HEK293 (cell line): ENCODE results near the gene GPATCH2.

Source experiments
- CTCF ChIA-PET: fragments of 350-600 bp; formaldehyde crosslinking; extraction: SDS; loops from one replicate; lab custom pipeline; 2021; ENCODE audit warnings: antibody characterized with exemption; lab: Yijun Ruan, JAX
- POLR2A ChIA-PET: fragments of 300-600 bp; formaldehyde crosslinking; extraction: SDS; loops from one replicate; lab custom pipeline; 2020; ENCODE audit warnings: antibody characterized with exemption, inconsistent platforms; lab: Yijun Ruan, JAX
- H3K27ac ChIP-seq: fragments of 200-500 bp; sonication (Bioruptor generic); 2 replicates; pipeline ENCODE4 v1.5.1; 2014; ENCODE audit warnings: low read depth, low read length, control low read depth, inconsistent platforms; ENCODE audit errors: extremely low read depth
- H3K36me3 ChIP-seq, 2 experiments: fragments of 200-500 bp in 1 of 2; sonication (Bioruptor generic) in 1 of 2; 1 replicate in 1 of 2; 2 replicates in 1 of 2; pipeline ENCODE4 v1.5.1; 2014 to 2017; ENCODE audit warnings: inconsistent platforms in 2 of 2, low read length in 2 of 2; ENCODE audit not compliant: control insufficient read depth in 2 of 2, insufficient read depth in 1 of 2
- H3K4me1 ChIP-seq: fragments of 200-500 bp; sonication (Bioruptor generic); 2 replicates; pipeline ENCODE4 v1.5.1; 2014; ENCODE audit warnings: mild to moderate bottlenecking, low read length, inconsistent platforms; ENCODE audit not compliant: control insufficient read depth, insufficient read depth
- H3K4me3 ChIP-seq: 2 replicates; pipeline ENCODE4 v1.5.1; 2011; ENCODE audit warnings: low read depth, mild to moderate bottlenecking, control low read depth, low read length, moderate library complexity
- H3K9me3 ChIP-seq: fragments of 200-500 bp; sonication (Bioruptor generic); 2 replicates; pipeline ENCODE4 v1.5.1; 2014; ENCODE audit warnings: low read depth, low read length, inconsistent platforms; ENCODE audit not compliant: control insufficient read depth, insufficient read depth
- GLI2 ChIP-seq: fragments of 450-650 bp; formaldehyde crosslinking; IDR thresholded peaks from 2 replicates; pipeline ENCODE4; 2017; ENCODE audit warnings: missing biosample characterization, missing genetic modification characterization, low read depth, borderline replicate concordance
- ZBTB21 ChIP-seq: fragments of 450-650 bp; formaldehyde crosslinking; IDR thresholded peaks from 2 replicates; pipeline ENCODE4 v1.5.1; 2017; ENCODE audit warnings: missing biosample characterization, missing genetic modification characterization
- ZNF202 ChIP-seq: fragments of 450-650 bp; formaldehyde crosslinking; IDR thresholded peaks from 2 replicates; pipeline ENCODE4 v1.5.1; 2016; ENCODE audit warnings: missing biosample characterization, missing genetic modification characterization, borderline replicate concordance
- ZNF37A ChIP-seq: fragments of 450-650 bp; IDR thresholded peaks from 2 replicates; pipeline ENCODE4 v1.5.1; 2018; ENCODE audit warnings: missing biosample characterization, missing genetic modification characterization
- ZNF426 ChIP-seq: fragments of 450-650 bp; formaldehyde crosslinking; IDR thresholded peaks from 2 replicates; pipeline ENCODE4 v1.5.1; 2017; ENCODE audit warnings: missing biosample characterization, missing genetic modification characterization, mild to moderate bottlenecking, inconsistent platforms, moderate library complexity
- ZNF548 ChIP-seq: fragments of 450-650 bp; formaldehyde crosslinking; IDR thresholded peaks from 2 replicates; pipeline ENCODE4 v1.5.1; 2016; ENCODE audit warnings: missing biosample characterization, missing genetic modification characterization
- ZNF549 ChIP-seq: fragments of 450-650 bp; IDR thresholded peaks from 2 replicates; pipeline ENCODE4 v1.5.1; 2018; ENCODE audit warnings: missing biosample characterization, missing genetic modification characterization, mild to moderate bottlenecking, inconsistent platforms, moderate library complexity
- ZNF555 ChIP-seq: fragments of 450-650 bp; formaldehyde crosslinking; conservative IDR thresholded peaks from 2 replicates; pipeline ENCODE4 v1.5.1; 2017; ENCODE audit warnings: missing biosample characterization, mild to moderate bottlenecking, missing genetic modification characterization, inconsistent platforms
- ZNF621 ChIP-seq: fragments of 450-650 bp; formaldehyde crosslinking; IDR thresholded peaks from 2 replicates; pipeline ENCODE4 v1.5.1; 2017; ENCODE audit warnings: missing biosample characterization, missing genetic modification characterization
- ZNF624 ChIP-seq: fragments of 450-650 bp; formaldehyde crosslinking; IDR thresholded peaks from 2 replicates; pipeline ENCODE4 v1.5.1; 2017; ENCODE audit warnings: missing biosample characterization, missing genetic modification characterization
- ZNF664 ChIP-seq: fragments of 450-650 bp; formaldehyde crosslinking; IDR thresholded peaks from 2 replicates; pipeline ENCODE4 v1.5.1; 2016; ENCODE audit warnings: missing biosample characterization, missing genetic modification characterization
- ZNF670 ChIP-seq: fragments of 450-650 bp; formaldehyde crosslinking; IDR thresholded peaks from 2 replicates; pipeline ENCODE4 v1.5.1; 2016; ENCODE audit warnings: missing biosample characterization, missing genetic modification characterization, low read depth
- ZNF792 ChIP-seq: fragments of 450-650 bp; formaldehyde crosslinking; IDR thresholded peaks from 2 replicates; pipeline ENCODE4 v1.5.1; 2016; ENCODE audit warnings: missing biosample characterization, missing genetic modification characterization
- ZNF830 ChIP-seq: fragments of 450-650 bp; IDR thresholded peaks from 2 replicates; pipeline ENCODE4 v1.5.0; 2018; ENCODE audit warnings: missing biosample characterization, missing genetic modification characterization, low read depth, mild to moderate bottlenecking, moderate library complexity
- TF ChIP-seq, protein P1 (sequence below): fragments of 450-650 bp; formaldehyde crosslinking; IDR thresholded peaks from 2 replicates; pipeline ENCODE4 v1.5.1; 2016; ENCODE audit warnings: missing biosample characterization, missing genetic modification characterization, low read depth
- TF ChIP-seq, protein P2 (sequence below): fragments of 450-650 bp; formaldehyde crosslinking; IDR thresholded peaks from 2 replicates; pipeline ENCODE4 v1.5.1; 2016; ENCODE audit warnings: missing biosample characterization, missing genetic modification characterization
- TF ChIP-seq, protein P3 (sequence below): fragments of 450-650 bp; formaldehyde crosslinking; IDR thresholded peaks from 2 replicates; pipeline ENCODE4 v1.5.1; 2016; ENCODE audit warnings: missing biosample characterization, missing genetic modification characterization

Gene GPATCH2

DNA sequence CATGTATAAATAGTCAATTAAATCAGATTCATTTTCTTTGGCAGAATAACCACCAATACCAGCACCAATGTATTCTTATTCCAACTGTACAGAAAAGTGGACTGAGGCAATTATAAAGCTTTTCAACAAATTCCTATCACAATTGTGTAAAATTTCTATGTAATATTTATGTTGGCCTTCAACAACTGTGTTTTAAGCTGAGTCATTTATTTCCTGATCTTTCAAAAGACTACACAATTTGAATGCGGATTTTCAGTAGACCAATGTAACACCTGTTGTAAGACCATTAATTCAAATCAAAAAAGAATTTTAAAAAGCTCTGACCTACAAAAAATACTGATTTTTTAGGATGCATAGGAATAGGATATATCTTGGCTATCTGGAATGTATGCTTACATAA is 25.5 kb downstream of the GPATCH2 start:
- Histone ChIP-seq H3K4me3 (no peak overlapping the region), H3K4me1 (no peaks in the 10 kb centered on the region), H3K27ac (no peak overlapping the region)
- ChIA-PET POLR2A (no interaction called here), CTCF (no interaction called here)
- TF ChIP-seq, protein P1, sequence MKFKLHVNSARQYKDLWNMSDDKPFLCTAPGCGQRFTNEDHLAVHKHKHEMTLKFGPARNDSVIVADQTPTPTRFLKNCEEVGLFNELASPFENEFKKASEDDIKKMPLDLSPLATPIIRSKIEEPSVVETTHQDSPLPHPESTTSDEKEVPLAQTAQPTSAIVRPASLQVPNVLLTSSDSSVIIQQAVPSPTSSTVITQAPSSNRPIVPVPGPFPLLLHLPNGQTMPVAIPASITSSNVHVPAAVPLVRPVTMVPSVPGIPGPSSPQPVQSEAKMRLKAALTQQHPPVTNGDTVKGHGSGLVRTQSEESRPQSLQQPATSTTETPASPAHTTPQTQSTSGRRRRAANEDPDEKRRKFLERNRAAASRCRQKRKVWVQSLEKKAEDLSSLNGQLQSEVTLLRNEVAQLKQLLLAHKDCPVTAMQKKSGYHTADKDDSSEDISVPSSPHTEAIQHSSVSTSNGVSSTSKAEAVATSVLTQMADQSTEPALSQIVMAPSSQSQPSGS, result no peak
- no peak for TF ChIP-seq ZNF670 (tag by site-specific recombination)
- TF ChIP-seq ZNF549 (tag by site-specific recombination), result no peak
- no peak for TF ChIP-seq ZNF548
- TF ChIP-seq ZNF664 (tag by site-specific recombination), result no peak
- no peak for TF ChIP-seq GLI2
- no peak for TF ChIP-seq ZNF792 (tag by site-specific recombination)
- no peak for TF ChIP-seq ZNF202 (tag by site-specific recombination)
- TF ChIP-seq, all 188 proteins: peak for 0
- H3K9me3 ChIP-seq, result no peaks in the 10 kb centered on the region
- peaks cover 10 to 21% of the 10 kb centered on the region in 2 experiments; a peak in 2 of 3 replicates for H3K36me3 ChIP-seq

DNA sequence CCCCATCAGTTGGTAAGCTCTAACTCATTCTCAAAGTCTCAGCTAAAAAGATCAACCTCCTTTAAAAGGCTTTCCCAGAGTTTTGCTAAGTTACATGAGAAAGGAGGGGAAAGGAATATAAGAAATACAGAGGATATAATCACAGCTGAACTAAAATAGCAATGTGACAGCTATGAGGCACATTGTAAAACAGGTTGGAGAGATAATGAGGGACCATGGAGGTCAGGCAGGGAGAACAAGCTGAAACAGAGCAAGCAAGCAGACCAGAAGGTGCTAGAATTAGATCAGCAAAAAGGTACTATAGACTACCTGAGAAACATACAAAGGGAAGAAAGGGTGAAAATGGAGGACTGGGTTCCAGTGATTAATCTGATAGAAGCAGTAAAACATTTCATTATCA is 28.5 kb downstream of the GPATCH2 start:
- peaks cover 0 to 10% of the 10 kb centered on the region in 2 experiments for H3K36me3 ChIP-seq
- no peak overlapping the region for H3K4me3 ChIP-seq
- H3K9me3 ChIP-seq, result no peaks in the 10 kb centered on the region
- TF ChIP-seq ZBTB21 (tag by site-specific recombination) (no peak), ZNF624 (tag by site-specific recombination) (no peak), ZNF621 (no peak), ZNF426 (tag by site-specific recombination) (no peak), ZNF37A (tag by site-specific recombination) (no peak)
- ChIA-PET CTCF (no interaction called here), POLR2A (no interaction called here)
- H3K4me1 ChIP-seq, result no peaks in the 10 kb centered on the region
- H3K27ac ChIP-seq, result no peak overlapping the region

DNA sequence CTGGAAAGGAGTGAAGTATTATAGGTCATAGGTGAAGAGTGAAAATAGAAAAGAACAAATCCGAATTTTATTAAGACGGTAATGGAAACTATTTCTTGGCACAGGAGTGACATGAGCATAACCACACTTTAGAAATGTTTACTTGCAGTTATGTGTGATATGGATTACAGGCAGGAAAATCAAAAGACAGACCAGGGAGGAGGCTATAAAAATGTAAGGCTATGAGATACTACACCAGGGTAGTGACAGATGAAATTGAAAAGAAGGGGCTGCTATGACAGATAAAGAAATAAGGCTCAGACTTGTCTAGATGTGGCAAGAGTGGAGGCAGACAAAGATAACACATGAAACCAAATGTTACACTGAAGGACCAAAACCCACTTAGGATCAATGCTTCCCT is 31.7 kb downstream of the GPATCH2 start:
- TF ChIP-seq ZNF37A (tag by site-specific recombination), result no peak
- no peak for TF ChIP-seq ZNF426 (tag by site-specific recombination)
- TF ChIP-seq, protein P1, result no peak
- TF ChIP-seq, protein P2, sequence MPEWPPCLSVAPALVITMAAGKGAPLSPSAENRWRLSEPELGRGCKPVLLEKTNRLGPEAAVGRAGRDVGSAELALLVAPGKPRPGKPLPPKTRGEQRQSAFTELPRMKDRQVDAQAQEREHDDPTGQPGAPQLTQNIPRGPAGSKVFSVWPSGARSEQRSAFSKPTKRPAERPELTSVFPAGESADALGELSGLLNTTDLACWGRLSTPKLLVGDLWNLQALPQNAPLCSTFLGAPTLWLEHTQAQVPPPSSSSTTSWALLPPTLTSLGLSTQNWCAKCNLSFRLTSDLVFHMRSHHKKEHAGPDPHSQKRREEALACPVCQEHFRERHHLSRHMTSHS (tag by site-specific recombination), result no peak
- no peak for TF ChIP-seq ZNF555
- no peak for TF ChIP-seq ZNF830
- TF ChIP-seq, protein P3, sequence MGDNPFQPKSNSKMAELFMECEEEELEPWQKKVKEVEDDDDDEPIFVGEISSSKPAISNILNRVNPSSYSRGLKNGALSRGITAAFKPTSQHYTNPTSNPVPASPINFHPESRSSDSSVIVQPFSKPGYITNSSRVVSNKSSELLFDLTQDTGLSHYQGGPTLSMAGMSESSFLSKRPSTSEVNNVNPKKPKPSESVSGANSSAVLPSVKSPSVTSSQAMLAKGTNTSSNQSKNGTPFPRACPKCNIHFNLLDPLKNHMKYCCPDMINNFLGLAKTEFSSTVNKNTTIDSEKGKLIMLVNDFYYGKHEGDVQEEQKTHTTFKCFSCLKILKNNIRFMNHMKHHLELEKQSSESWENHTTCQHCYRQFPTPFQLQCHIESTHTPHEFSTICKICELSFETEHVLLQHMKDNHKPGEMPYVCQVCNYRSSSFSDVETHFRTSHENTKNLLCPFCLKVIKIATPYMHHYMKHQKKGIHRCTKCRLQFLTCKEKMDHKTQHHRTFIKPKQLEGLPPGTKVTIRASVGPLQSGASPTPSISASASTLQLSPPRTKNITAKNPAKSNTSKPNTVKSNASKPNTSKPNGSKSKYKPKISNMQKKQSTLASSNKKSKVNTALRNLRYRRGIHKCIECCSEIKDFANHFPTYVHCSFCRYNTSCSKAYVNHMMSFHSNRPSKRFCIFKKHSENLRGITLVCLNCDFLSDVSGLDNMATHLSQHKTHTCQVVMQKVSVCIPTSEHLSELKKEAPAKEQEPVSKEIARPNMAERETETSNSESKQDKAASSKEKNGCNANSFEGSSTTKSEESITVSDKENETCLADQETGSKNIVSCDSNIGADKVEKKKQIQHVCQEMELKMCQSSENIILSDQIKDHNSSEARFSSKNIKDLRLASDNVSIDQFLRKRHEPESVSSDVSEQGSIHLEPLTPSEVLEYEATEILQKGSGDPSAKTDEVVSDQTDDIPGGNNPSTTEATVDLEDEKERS (tag by site-specific recombination), result no peak
- POLR2A ChIA-PET, result no interaction called here

More for the DNA sequence above, 31.7 kb downstream of the GPATCH2 start:
- Histone ChIP-seq H3K4me3 (no peak overlapping the region), H3K36me3 (peaks cover 0 to 6% of the 10 kb centered on the region in 2 experiments), H3K27ac (no peak overlapping the region), H3K9me3 (no peaks in the 10 kb centered on the region), H3K4me1 (no peaks in the 10 kb centered on the region)
- CTCF ChIA-PET, result no interaction called here
